HK-2 (cell line): ENCODE measurements around the gene GPR173.
A peak's percentile ranks its signal among the peaks of the same experiment; 100 is the strongest.

Experiments
- DNase-seq: peaks from one replicate; pipeline ENCODE4 v3.0.0-alpha.2; 2018; ENCODE audit not compliant: unreplicated experiment

The GPR173 gene

GRCh38 chrX:53048169-53049126 is at the start of gene GPR173:
GPR173 (plus strand) TSS chrX:53048789; CDS start chrX:53076622, 27,833 bp downstream.
- peak; percentile 71 for DNase-seq

GRCh38 chrX:53000447-53001135 is 48.0 kb upstream of the GPR173 start:
- no peak for DNase-seq

DNA sequence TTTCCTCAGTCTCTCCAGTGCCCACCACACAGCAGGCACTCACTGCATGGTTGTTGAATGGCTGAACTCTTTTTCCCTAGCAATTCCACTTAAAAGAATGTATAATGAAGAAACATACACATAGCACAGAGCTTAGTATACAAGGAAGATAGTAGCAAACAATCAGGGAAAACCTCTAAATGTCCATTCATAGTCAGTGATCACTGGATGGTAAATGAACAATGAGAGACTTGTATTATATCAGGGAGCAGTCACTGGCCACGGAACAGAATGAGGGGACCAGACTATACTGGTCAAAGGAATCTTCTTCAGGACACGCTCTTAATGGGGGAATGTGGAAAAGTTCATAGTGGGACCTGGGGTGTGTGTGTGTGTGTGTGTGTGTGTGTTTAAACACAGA is 46.6 kb upstream of the GPR173 start:
- no peak for DNase-seq

DNA sequence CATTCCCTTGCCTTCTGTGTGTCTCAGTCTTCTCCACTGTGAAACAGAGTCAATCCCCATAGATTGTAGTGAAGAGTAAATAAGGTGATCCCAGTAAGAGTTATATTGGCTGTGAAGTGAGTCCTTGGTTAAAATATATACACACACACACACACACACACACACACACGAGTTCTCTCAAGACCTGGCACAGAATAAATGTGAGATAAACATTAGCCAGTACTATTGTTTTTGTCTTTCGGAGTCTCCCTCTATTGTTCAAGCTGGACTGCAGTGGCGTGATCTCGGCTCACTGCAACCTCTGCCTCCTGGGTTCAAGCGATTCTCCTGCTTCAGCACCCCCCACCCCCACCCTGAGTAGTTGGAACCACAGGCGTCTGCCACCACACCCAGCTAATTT is 45.5 kb upstream of the GPR173 start:
- no peak for DNase-seq

GRCh38 chrX:53004038-53004437 is 44.6 kb upstream of the GPR173 start:
- no peak for DNase-seq

GRCh38 chrX:53004811-53005210 is 43.8 kb upstream of the GPR173 start:
- no peak for DNase-seq

DNA sequence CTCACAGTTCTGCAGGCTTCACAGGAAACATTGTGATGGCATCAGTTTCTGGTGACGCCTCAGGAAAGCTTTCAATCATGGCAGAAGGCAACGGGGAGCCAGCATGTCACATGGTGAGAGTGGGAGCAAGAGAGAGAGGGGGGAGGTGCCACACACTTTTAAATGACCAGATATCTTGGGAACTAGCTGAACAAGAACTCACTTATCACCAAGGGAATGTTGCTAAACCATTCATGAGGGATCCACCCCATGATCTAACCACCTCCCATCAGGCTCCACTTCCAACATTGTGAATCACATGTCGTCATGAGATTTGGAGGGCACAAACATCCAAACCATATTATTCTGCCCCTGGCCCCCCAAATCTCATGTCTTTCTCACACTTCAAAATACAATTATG is 43.3 kb upstream of the GPR173 start:
- no peak for DNase-seq

DNA sequence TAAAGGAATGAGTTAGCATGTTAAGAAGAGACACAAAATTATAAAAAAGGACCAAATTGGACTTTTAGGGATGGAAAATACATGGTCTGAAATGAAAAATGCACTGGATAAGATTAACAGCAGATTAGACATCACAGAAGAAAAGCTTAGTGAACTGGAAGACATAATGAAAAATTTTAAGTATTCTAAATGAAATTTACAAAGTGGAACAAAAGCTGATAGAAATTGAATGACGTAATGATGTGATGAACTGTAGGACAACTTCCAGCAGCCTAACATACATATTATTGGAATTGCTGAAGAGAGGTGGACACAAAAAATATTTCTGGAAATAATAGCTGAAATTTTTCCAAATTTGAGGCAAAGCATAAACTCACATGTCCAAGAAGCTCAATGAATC is 39.6 kb upstream of the GPR173 start:
- no peak for DNase-seq

DNA sequence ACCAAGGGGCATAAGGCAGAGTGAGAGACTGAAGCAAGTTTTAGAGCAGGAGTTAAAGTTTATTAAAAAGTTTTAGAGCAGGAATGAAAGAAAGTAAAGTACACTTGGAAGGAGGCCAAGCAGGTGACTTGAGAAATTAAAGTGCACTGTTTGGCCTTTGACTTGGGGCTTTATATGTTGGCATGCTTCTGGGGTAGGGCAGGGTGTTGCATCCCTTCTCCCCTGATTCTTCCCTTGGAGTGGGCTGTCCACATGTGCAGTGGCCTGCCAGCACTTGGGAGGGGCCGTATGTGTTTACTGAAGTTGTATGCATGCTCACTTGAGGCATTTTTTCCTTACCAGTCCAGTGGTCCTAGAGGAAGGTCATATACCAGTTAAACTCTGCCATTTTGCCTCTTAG is 35.3 kb upstream of the GPR173 start:
- no peak for DNase-seq

GRCh38 chrX:53018627-53019026 is 30.0 kb upstream of the GPR173 start:
- DNase-seq: no peak

- DNase-seq: no peak
Observed at GRCh38 chrX:53022381-53022780, 26.2 kb upstream of the GPR173 start.

GRCh38 chrX:53028678-53029077 is 19.9 kb upstream of the GPR173 start:
- DNase-seq: no peak

- no peak for DNase-seq
Observed at GRCh38 chrX:53031380-53031779, 17.2 kb upstream of the GPR173 start.

- DNase-seq: no peak
Observed at GRCh38 chrX:53036149-53036548, 12.4 kb upstream of the GPR173 start.

DNA sequence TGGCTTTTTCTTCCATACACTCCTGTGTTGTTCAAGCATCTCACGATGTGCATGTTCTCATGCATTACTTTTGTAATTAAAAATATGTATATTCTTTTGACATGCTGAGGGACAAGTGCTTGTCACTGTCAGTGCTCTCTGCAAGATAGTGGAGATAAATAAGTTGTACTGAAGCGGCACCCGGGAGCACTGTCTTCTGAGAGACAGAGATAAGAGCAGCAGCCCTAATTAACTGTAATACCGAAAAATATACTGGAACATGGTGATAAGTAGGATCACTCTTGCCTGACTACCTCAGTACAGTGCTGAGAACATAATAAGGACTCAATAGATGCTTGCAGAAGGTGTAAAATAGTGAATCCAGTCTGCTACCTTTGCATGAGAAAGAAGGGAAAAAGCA is 9.4 kb upstream of the GPR173 start:
- no peak for DNase-seq

- no peak for DNase-seq
Observed at GRCh38 chrX:53044995-53045394, 3.6 kb upstream of the GPR173 start.

- DNase-seq: no peak
Observed at GRCh38 chrX:53047228-53047627, 1.4 kb upstream of the GPR173 start.

DNA sequence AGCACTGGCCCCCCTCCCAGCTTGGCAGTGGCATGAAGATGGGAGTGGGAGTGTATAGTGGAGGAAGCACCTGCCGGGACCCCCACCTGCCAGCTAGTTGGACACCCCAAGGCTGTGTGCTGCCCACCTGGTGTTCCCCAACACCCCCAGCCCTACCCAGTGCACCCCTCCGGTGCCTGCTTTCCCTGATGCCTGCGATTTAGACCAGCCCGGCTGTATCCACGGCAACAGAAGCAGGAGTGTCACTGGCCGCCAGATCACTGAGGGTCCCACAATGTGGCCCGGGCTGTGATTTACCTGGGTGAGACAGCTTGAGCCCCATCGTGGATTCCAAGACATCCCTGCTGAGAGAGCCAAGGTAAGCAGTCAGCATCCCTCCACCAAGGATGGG is 533 bp downstream of the GPR173 start:
- DNase-seq: no peak

DNA sequence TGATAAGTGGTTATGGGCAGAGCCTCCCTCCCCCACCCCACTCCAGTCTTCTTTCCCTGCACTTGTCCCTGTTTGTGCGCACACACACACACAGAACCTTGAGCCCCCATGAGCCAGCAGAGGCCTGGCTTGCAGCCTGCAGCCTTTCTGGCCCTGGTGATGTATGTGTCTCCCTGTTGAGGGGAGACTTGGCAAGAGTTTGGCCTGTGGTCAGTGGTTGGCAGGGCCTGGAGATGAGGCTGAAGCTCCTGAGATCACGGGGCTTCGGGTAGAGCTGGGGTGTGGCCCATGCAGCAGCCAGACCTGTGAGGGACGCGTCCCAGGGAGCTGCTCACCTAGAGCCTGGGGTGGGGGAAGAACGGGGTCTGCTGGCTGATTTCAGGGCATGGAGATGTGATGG is 2.3 kb downstream of the GPR173 start:
- DNase-seq: no peak

- DNase-seq: no peak
Observed at GRCh38 chrX:53055244-53055849, 6.8 kb downstream of the GPR173 start.

DNA sequence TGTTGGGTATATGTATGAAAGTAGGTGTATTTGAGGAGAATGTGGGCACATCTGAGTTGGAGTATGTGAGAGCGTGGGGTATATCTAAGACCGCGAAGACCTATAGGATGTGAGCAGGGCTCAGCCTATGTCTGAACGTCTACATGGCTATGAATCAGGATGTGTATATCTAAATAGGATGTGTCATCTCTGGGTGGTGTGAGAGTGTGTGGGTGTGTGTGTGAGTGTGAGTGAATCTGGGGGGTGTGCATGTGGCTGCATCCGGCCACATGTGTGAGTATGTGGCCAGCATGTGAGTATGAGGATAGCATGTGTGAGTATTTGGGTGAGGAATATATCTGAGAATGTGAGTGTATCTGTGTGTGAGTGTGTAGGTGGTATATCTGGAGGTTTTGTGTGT is 7.7 kb downstream of the GPR173 start:
- no peak for DNase-seq

DNA sequence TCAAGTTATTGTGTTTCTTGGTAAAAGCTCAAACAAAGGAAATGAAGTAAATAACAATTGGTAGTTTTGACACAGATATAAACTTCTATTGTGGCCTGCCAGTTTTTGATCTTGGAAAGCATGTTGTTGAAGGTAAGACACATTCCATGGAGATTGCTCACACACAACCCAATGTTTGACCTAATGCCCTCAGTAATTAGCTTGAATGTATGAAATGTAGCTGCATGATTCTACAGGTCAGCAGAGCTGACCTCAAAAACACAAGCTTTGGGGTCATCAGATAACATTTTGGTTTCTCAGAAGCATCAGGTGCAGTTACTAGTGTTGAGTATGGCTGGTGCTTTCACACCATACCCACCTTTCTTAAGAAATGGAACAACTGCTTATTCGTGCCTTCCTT is 16.5 kb downstream of the GPR173 start:
- DNase-seq: no peak

DNA sequence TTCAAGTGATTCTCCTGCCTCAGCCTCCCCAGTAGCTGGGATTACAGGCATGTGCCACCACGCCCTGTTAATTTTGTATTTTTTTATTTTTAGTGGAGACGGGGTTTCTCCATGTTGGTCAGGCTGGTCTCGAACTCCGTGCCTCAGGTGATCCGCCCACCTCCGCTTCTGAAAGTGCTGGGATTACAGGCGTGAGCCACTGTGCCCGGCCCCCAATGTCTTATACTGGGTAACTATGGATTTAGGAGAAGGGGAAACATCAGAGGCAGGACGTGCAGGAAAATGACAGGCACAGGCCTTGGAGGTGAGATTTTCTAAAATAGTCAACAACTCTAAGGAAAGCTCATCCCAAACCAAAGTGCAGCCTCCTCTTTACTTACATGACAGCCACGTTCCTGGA is 22.5 kb downstream of the GPR173 start:
- no peak for DNase-seq
